ENCODE results near the gene SLC26A11.

The SLC26A11 gene

GRCh38 chr17:80210348-80211108, 9.7 kb upstream of the SLC26A11 start:
- Mint-ChIP-seq H3K4me1 (peaks cover 6% of the 10 kb centered on the region), H3K27ac (no peak overlapping the region), H3K4me3 (no peak overlapping the region), H3K9me3 (no peaks in the 10 kb centered on the region), H3K27me3 (no peaks in the 10 kb centered on the region)
- DNase-seq (no peak), ATAC-seq (no peak)

GRCh38 chr17:80212109-80212508, 8.1 kb upstream of the SLC26A11 start:
- Mint-ChIP-seq H3K27ac (no peak overlapping the region), H3K9me3 (no peaks in the 10 kb centered on the region), H3K27me3 (no peaks in the 10 kb centered on the region), H3K4me1 (peaks cover 6% of the 10 kb centered on the region), H3K4me3 (no peak overlapping the region)
- ATAC-seq (no peak), DNase-seq (no peak)

- no peak for DNase-seq
- no peak for ATAC-seq
- H3K27ac Mint-ChIP-seq = no peak overlapping the region
- no peak overlapping the region for H3K4me3 Mint-ChIP-seq
- peaks cover 10% of the 10 kb centered on the region for H3K4me1 Mint-ChIP-seq
- H3K9me3 Mint-ChIP-seq = no peaks in the 10 kb centered on the region
- H3K27me3 Mint-ChIP-seq = no peaks in the 10 kb centered on the region
Observed at GRCh38 chr17:80212511-80212910, 7.7 kb upstream of the SLC26A11 start.

GRCh38 chr17:80212962-80213642, 7.1 kb upstream of the SLC26A11 start:
- Mint-ChIP-seq H3K27ac (peak overlapping the region in 1 of 2 donors; percentile 33), H3K9me3 (no peaks in the 10 kb centered on the region), H3K4me3 (no peak overlapping the region), H3K27me3 (no peaks in the 10 kb centered on the region), H3K4me1 (peaks cover 13% of the 10 kb centered on the region)
- DNase-seq (no peak), ATAC-seq (no peak)

- Mint-ChIP-seq H3K4me1 (peaks cover 17% of the 10 kb centered on the region), H3K4me3 (no peak overlapping the region), H3K27me3 (no peaks in the 10 kb centered on the region), H3K9me3 (no peaks in the 10 kb centered on the region), H3K27ac (no peak overlapping the region)
- ATAC-seq (peak; percentile 16), DNase-seq (no peak)
Observed at GRCh38 chr17:80213643-80213975, 6.6 kb upstream of the SLC26A11 start.

GRCh38 chr17:80214012-80214877, 6.0 kb upstream of the SLC26A11 start:
- Mint-ChIP-seq H3K27me3 (no peaks in the 10 kb centered on the region), H3K4me3 (no peak overlapping the region), H3K9me3 (no peaks in the 10 kb centered on the region), H3K4me1 (peaks cover 23% of the 10 kb centered on the region), H3K27ac (no peak overlapping the region)
- ATAC-seq (peak; percentile 12), DNase-seq (no peak)

- no peak for DNase-seq
- H3K9me3 Mint-ChIP-seq = no peaks in the 10 kb centered on the region
- ATAC-seq = no peak
- H3K27me3 Mint-ChIP-seq = no peaks in the 10 kb centered on the region
- H3K4me1 Mint-ChIP-seq = peaks cover 29% of the 10 kb centered on the region
- H3K27ac Mint-ChIP-seq = no peak overlapping the region
- no peak overlapping the region for H3K4me3 Mint-ChIP-seq
Observed at GRCh38 chr17:80214878-80215210, 5.4 kb upstream of the SLC26A11 start.

- Mint-ChIP-seq H3K4me1 (peaks cover 36% of the 10 kb centered on the region), H3K27me3 (no peaks in the 10 kb centered on the region), H3K27ac (no peak overlapping the region), H3K9me3 (no peaks in the 10 kb centered on the region), H3K4me3 (no peak overlapping the region)
- no peak for DNase-seq
- no peak for ATAC-seq
Observed at GRCh38 chr17:80216473-80217456, 3.5 kb upstream of the SLC26A11 start.

- no peak for DNase-seq
- Mint-ChIP-seq H3K9me3 (no peaks in the 10 kb centered on the region), H3K4me3 (no peak overlapping the region), H3K27me3 (no peaks in the 10 kb centered on the region), H3K27ac (no peak overlapping the region), H3K4me1 (peaks cover 37% of the 10 kb centered on the region)
- no peak for ATAC-seq
Observed at GRCh38 chr17:80217703-80218362, 2.4 kb upstream of the SLC26A11 start.

GRCh38 chr17:80218391-80218790, 1.8 kb upstream of the SLC26A11 start:
- Mint-ChIP-seq H3K9me3 (no peaks in the 10 kb centered on the region), H3K27ac (no peak overlapping the region), H3K27me3 (no peaks in the 10 kb centered on the region), H3K4me3 (peak overlapping the region; percentile 96), H3K4me1 (peaks cover 39% of the 10 kb centered on the region)
- ATAC-seq = no peak
- DNase-seq = no peak

GRCh38 chr17:80219013-80219762, 1.0 kb upstream of the SLC26A11 start:
- Mint-ChIP-seq H3K4me1 (peaks cover 41% of the 10 kb centered on the region), H3K9me3 (no peaks in the 10 kb centered on the region), H3K27ac (peak overlapping the region; percentile 97), H3K4me3 (peak overlapping the region; percentile 96), H3K27me3 (no peaks in the 10 kb centered on the region)
- peak; percentile 93 for ATAC-seq
- peak; percentile 91 to 95 for DNase-seq

- Mint-ChIP-seq H3K4me3 (peak overlapping the region; percentile 96), H3K9me3 (no peaks in the 10 kb centered on the region), H3K27me3 (no peaks in the 10 kb centered on the region), H3K4me1 (peaks cover 43% of the 10 kb centered on the region), H3K27ac (peak overlapping the region; percentile 97)
- DNase-seq (no peak), ATAC-seq (peak; percentile 54)
Observed at GRCh38 chr17:80219763-80220053, 519 bp upstream of the SLC26A11 start.

GRCh38 chr17:80220736-80221215, 549 bp downstream of the SLC26A11 start:
- DNase-seq (peak in 1 of 2 donors; percentile 13), ATAC-seq (no peak)
- H3K4me3 Mint-ChIP-seq = peak overlapping the region; percentile 67 to 69
- peaks cover 43% of the 10 kb centered on the region for H3K4me1 Mint-ChIP-seq
- H3K27me3 Mint-ChIP-seq = no peaks in the 10 kb centered on the region
- H3K27ac Mint-ChIP-seq = no peak overlapping the region
- no peaks in the 10 kb centered on the region for H3K9me3 Mint-ChIP-seq

Measured in stimulated activated naive CD8-positive, alpha-beta T cell treated with anti-CD3 and anti-CD28 coated beads, Interleukin-15, amount 100 ng/mL, for 72 hours (primary cell).